WTC11 (cell line): ENCODE results near the gene USH2A. TPM values are rescaled to one million over a fixed set of nuclear protein-coding genes. Genes with fewer than 3 reads are reported as not detected.
A peak's percentile ranks its signal among the peaks of the same experiment; 100 is the strongest.

ENCODE experiments used
- ATAC-seq: fragments of 200-7000 bp; cut with Tn5 transposase; 2 replicates; pipeline ENCODE4 v1.10.0; 2021; ENCODE audit warnings: mild to moderate bottlenecking, moderate library complexity
- CTCF ChIA-PET: fragments of 300-600 bp; sonication (Branson Sonifier 250); formaldehyde crosslinking; loops from one replicate; lab custom pipeline; 2021; ENCODE audit warnings: antibody characterized with exemption; lab: Charles Lee
- POLR2A ChIA-PET: fragments of 350-600 bp; sonication (Branson Sonifier 250); formaldehyde crosslinking; loops from one replicate; lab custom pipeline; 2021; ENCODE audit warnings: antibody characterized with exemption; lab: Charles Lee
- DNase-seq: peaks from one replicate; pipeline ENCODE4 v3.0.0; 2021; ENCODE audit warnings: low spot score
- H3K27ac Mint-ChIP-seq: 2 replicates; pipeline ENCODE4 v1.8.0; 2021; ENCODE audit warnings: mixed read lengths
- H3K27me3 Mint-ChIP-seq: 2 replicates; pipeline ENCODE4 v1.8.0; 2021; ENCODE audit warnings: low read depth, mild to moderate bottlenecking, moderate library complexity, mixed read lengths
- H3K36me3 Mint-ChIP-seq: 2 replicates; pipeline ENCODE4 v1.8.0; 2021; ENCODE audit warnings: mixed read lengths
- H3K4me1 Mint-ChIP-seq: 2 replicates; pipeline ENCODE4 v1.8.0; 2022; ENCODE audit warnings: mixed read lengths
- H3K4me3 Mint-ChIP-seq: 2 replicates; pipeline ENCODE4 v1.8.0; 2021; ENCODE audit warnings: mild to moderate bottlenecking, moderate library complexity, mixed read lengths
- H3K9me3 Mint-ChIP-seq: 2 replicates; pipeline ENCODE4 v1.8.0; 2021; ENCODE audit warnings: mixed read lengths
- AFF4 ChIP-seq: sonication (generic); formaldehyde crosslinking; IDR thresholded peaks from 2 replicates; pipeline ENCODE4 v1.8.1; 2023; ENCODE audit warnings: mild to moderate bottlenecking, missing genetic modification reagents, borderline replicate concordance
- CDX4 ChIP-seq: fragments of 250-450 bp; sonication (Bioruptor Pico); IDR thresholded peaks from 2 replicates; pipeline ENCODE4 v1.9.0; 2021; ENCODE audit warnings: moderate library complexity, mild to moderate bottlenecking, inconsistent platforms, borderline replicate concordance
- CTCF ChIP-seq: fragments of 200-600 bp; IDR thresholded peaks from 2 replicates; pipeline ENCODE4 v1.8.0; 2022; ENCODE audit warnings: antibody characterized with exemption
- E2F4 ChIP-seq: sonication (generic); formaldehyde crosslinking; IDR thresholded peaks from 2 replicates; pipeline ENCODE4 v1.8.1; 2022; ENCODE audit warnings: low read depth, mild to moderate bottlenecking, moderate library complexity, missing genetic modification reagents, borderline replicate concordance
- HMGA2 ChIP-seq: fragments of 250-450 bp; sonication (Bioruptor Pico); IDR thresholded peaks from 2 replicates; pipeline ENCODE4 v1.4.0; 2021; ENCODE audit warnings: mild to moderate bottlenecking, moderate library complexity
- IRF2 ChIP-seq: sonication (generic); formaldehyde crosslinking; IDR thresholded peaks from 2 replicates; pipeline ENCODE4 v1.8.0; 2022; ENCODE audit warnings: low read depth, missing genetic modification reagents, borderline replicate concordance
- JUN ChIP-seq: sonication (generic); formaldehyde crosslinking; IDR thresholded peaks from 2 replicates; pipeline ENCODE4 v1.8.0; 2023; ENCODE audit warnings: mild to moderate bottlenecking, missing genetic modification reagents
- MLX ChIP-seq: sonication (generic); formaldehyde crosslinking; IDR thresholded peaks from 2 replicates; pipeline ENCODE4 v1.8.1; 2023; ENCODE audit warnings: mild to moderate bottlenecking, missing genetic modification reagents, moderate library complexity
- MYBL2 ChIP-seq: sonication (generic); formaldehyde crosslinking; IDR thresholded peaks from 2 replicates; pipeline ENCODE4 v1.8.1; 2023; ENCODE audit warnings: mild to moderate bottlenecking, moderate library complexity, missing genetic modification reagents
- OVOL2 ChIP-seq: fragments of 250-450 bp; sonication (Bioruptor Pico); IDR thresholded peaks from 2 replicates; pipeline ENCODE4 v1.9.0; 2021; ENCODE audit warnings: mild to moderate bottlenecking, borderline replicate concordance
- PREB ChIP-seq: sonication (generic); formaldehyde crosslinking; IDR thresholded peaks from 2 replicates; pipeline ENCODE4 v1.8.1; 2022; ENCODE audit warnings: mild to moderate bottlenecking, missing genetic modification reagents, moderate library complexity, borderline replicate concordance
- RORB ChIP-seq: fragments of 250-450 bp; sonication (Bioruptor Pico); IDR thresholded peaks from 2 replicates; pipeline ENCODE4 v1.9.0; 2021; ENCODE audit warnings: mild to moderate bottlenecking
- TEAD1 ChIP-seq: sonication (generic); formaldehyde crosslinking; IDR thresholded peaks from 2 replicates; pipeline ENCODE4 v1.8.0; 2022; ENCODE audit warnings: mild to moderate bottlenecking, missing genetic modification reagents
- ZBTB43 ChIP-seq: sonication (generic); formaldehyde crosslinking; IDR thresholded peaks from 2 replicates; pipeline ENCODE4 v1.8.1; 2023; ENCODE audit warnings: mild to moderate bottlenecking, missing genetic modification reagents
- ZNF121 ChIP-seq: sonication (generic); formaldehyde crosslinking; IDR thresholded peaks from 2 replicates; pipeline ENCODE4 v1.8.0; 2023; ENCODE audit warnings: missing genetic modification reagents
- ZNF138 ChIP-seq: sonication (generic); formaldehyde crosslinking; conservative IDR thresholded peaks from 2 replicates; pipeline ENCODE4 v1.8.1; 2022; ENCODE audit warnings: mild to moderate bottlenecking, moderate library complexity, missing genetic modification reagents
- ZNF232 ChIP-seq: sonication (generic); formaldehyde crosslinking; IDR thresholded peaks from 2 replicates; pipeline ENCODE4 v1.8.0; 2022; ENCODE audit warnings: mild to moderate bottlenecking, missing genetic modification reagents
- ZNF263 ChIP-seq: sonication (generic); formaldehyde crosslinking; IDR thresholded peaks from 2 replicates; pipeline ENCODE4 v1.8.1; 2022; ENCODE audit warnings: low read depth, mild to moderate bottlenecking, moderate library complexity, missing genetic modification reagents
- ZNF512 ChIP-seq: sonication (generic); formaldehyde crosslinking; IDR thresholded peaks from 2 replicates; pipeline ENCODE4 v1.8.1; 2022; ENCODE audit warnings: missing genetic modification reagents, borderline replicate concordance
- total RNA-seq: library from RNA; stranded (reverse); gene quantifications from 3 replicates; pipeline ENCODE4 v1.2.3, GENCODE V29; 2021

USH2A gene
- total RNA-seq, 1 experiment from 2014 or later, result 0.37 TPM

GRCh38 chr1:216314379-216315095 is 108.7 kb downstream of the USH2A start:
- no peak overlapping the region for H3K27ac Mint-ChIP-seq
- peaks cover 2% of the 10 kb centered on the region for H3K9me3 Mint-ChIP-seq
- POLR2A ChIA-PET, result no interaction called here
- no peaks in the 10 kb centered on the region; the same call in 1 of the 2 replicates for H3K27me3 Mint-ChIP-seq
- ATAC-seq (no peak), DNase-seq (no peak)
- H3K4me3 Mint-ChIP-seq, result no peak overlapping the region
- CTCF ChIA-PET, result no interaction called here
- TF ChIP-seq ZBTB43 (CRISPR knock-in tag) (no peak), PREB (CRISPR knock-in tag) (no peak), JUN (no peak), ZNF121 (CRISPR knock-in tag) (no peak), ZNF138 (no peak), ZNF232 (CRISPR knock-in tag) (no peak), CDX4 (no peak), IRF2 (no peak), ZNF263 (CRISPR knock-in tag) (no peak), RORB (no peak), MYBL2 (CRISPR knock-in tag) (no peak), HMGA2 (CRISPR knock-in tag) (no peak)
- no peaks in the 10 kb centered on the region for H3K4me1 Mint-ChIP-seq
- H3K36me3 Mint-ChIP-seq, result no peaks in the 10 kb centered on the region

GRCh38 chr1:216310776-216311175 is 112.5 kb downstream of the USH2A start:
- peaks cover 10% of the 10 kb centered on the region; the same call in 1 of the 2 replicates for H3K9me3 Mint-ChIP-seq
- peak; percentile 92 for ATAC-seq
- peaks cover 13% of the 10 kb centered on the region for H3K4me1 Mint-ChIP-seq
- no peaks in the 10 kb centered on the region for H3K36me3 Mint-ChIP-seq
- peak; percentile 66 for TF ChIP-seq CTCF
- no peak for TF ChIP-seq ZNF512
- ChIA-PET POLR2A (interaction anchor here (0.5 kb wide), 1 partner anchor 14 kb away, joined by 3 read pairs; no protein-coding TSS in a partner anchor), CTCF (interaction anchor here (0.6 to 1.4 kb wide), 16 partner anchors 13 to 601 kb away, joined by 3 to 6 read pairs (median 3); partner anchors contain the start of gene ESRRG)
- no peak overlapping the region for H3K27ac Mint-ChIP-seq
- DNase-seq, result peak; percentile 70
- H3K27me3 Mint-ChIP-seq, result no peaks in the 10 kb centered on the region; the same call in 1 of the 2 replicates
- no peak overlapping the region for H3K4me3 Mint-ChIP-seq

GRCh38 chr1:216306830-216307229 is 116.4 kb downstream of the USH2A start:
- no peak overlapping the region for H3K27ac Mint-ChIP-seq
- peaks cover 10% of the 10 kb centered on the region; the same call in 1 of the 2 replicates for H3K9me3 Mint-ChIP-seq
- ChIA-PET CTCF (interaction anchor here (0.9 to 2.9 kb wide), 2 partner anchors 86 to 1354 kb away, joined by 3 to 10 read pairs; no protein-coding TSS in a partner anchor), POLR2A (no interaction called here)
- H3K27me3 Mint-ChIP-seq, result no peaks in the 10 kb centered on the region; the same call in 1 of the 2 replicates
- ATAC-seq (peak; percentile 68), DNase-seq (no peak)
- no peak overlapping the region for H3K4me3 Mint-ChIP-seq
- no peaks in the 10 kb centered on the region for H3K36me3 Mint-ChIP-seq
- H3K4me1 Mint-ChIP-seq, result peaks cover 14% of the 10 kb centered on the region
- no peak for TF ChIP-seq MLX
- TF ChIP-seq TEAD1, result no peak
- TF ChIP-seq OVOL2 (CRISPR knock-in tag), result no peak
- no peak for TF ChIP-seq AFF4 (CRISPR knock-in tag)
- TF ChIP-seq E2F4 (CRISPR knock-in tag), result no peak
